ENCODE data around the gene NUMA1. TPM values are rescaled to one million over a fixed set of nuclear protein-coding genes. Genes with fewer than 3 reads are reported as not detected.

NUMA1 gene
- total and polyA plus RNA-seq, 9 of the 15 experiments (the other 6 are each of a cell fraction or from before 2014, with no cell fraction given) = 4.1 to 104 (median 51.2) TPM

GRCh38 chr11:72040491-72041363 lies 39.6 kb downstream of the NUMA1 start (continued):
- no peak for TF ChIP-seq KDM1A (IDR thresholded peaks at IDR 0.05)
- TF ChIP-seq DPF2 (IDR thresholded peaks at IDR 0.05) = peak; percentile 50; the same call in 1 of the 2 replicates
- peak; percentile 91 for TF ChIP-seq ZFP91 (CRISPR knock-in tag; IDR thresholded peaks at IDR 0.05)
- TF ChIP-seq ATF7 (IDR thresholded peaks at IDR 0.05) = peak; percentile 52; the same call in 1 of the 2 replicates
- TF ChIP-seq DEAF1 (CRISPR knock-in tag; IDR thresholded peaks at IDR 0.05) = no peak
- no peak for TF ChIP-seq TAL1 (IDR thresholded peaks at IDR 0.05)
- no peak for TF ChIP-seq MGA (IDR thresholded peaks at IDR 0.05)
- TF ChIP-seq FUS (optimal IDR thresholded peaks at IDR 0.05; ENCODE audit: low read depth, low read length) = no peak
- TF ChIP-seq FOXK2 (conservative IDR thresholded peaks at IDR 0.05 in 1 of 2, IDR thresholded peaks at IDR 0.05 in 1 of 2; ENCODE audit: low read depth in 2 of 2) = peak in 1 of 2 experiments; percentile 13; a peak in 1 of 4 replicates
- no peak for TF ChIP-seq ATF1 (CRISPR knock-in tag; IDR thresholded peaks at IDR 0.05)
- peak; percentile 84 for TF ChIP-seq ATF1 (tag; IDR thresholded peaks at IDR 0.05)
- no peak for TF ChIP-seq ZNF140 (CRISPR knock-in tag; IDR thresholded peaks at IDR 0.05)

All from K562 (cell line).